Esophagus muscularis mucosa (tissue), 4 donors: Measurements from ENCODE around the gene PIP4K2A.

Experiments
- EP300 ChIP-seq: sonication (generic); formaldehyde crosslinking; IDR thresholded peaks from one replicate; pipeline ENCODE4 v1.6.1; 2017; ENCODE audit warnings: antibody characterized with exemption
- POLR2A ChIP-seq: fragments of 450-650 bp; IDR thresholded peaks from one replicate; pipeline ENCODE4 v1.6.1; 2017; ENCODE audit warnings: antibody characterized with exemption, moderate library complexity, mild to moderate bottlenecking, low read depth
- POLR2AphosphoS5 ChIP-seq, 2 donors: sonication (generic); formaldehyde crosslinking; IDR thresholded peaks; one replicate each; pipeline ENCODE4 v1.6.1; 2017; ENCODE audit warnings: antibody characterized with exemption in 2 of 2
- TF ChIP-seq, protein P1 (sequence below), 3 experiments: fragments of 200-600 bp in 2 of 3; fragments of 450-650 bp in 1 of 3; sonication (generic) in 2 of 3; IDR thresholded peaks; one replicate each; pipeline ENCODE4 v1.5.1; 2017 to 2019; ENCODE audit warnings: antibody characterized with exemption in 3 of 3, mild to moderate bottlenecking in 2 of 3, moderate library complexity in 1 of 3

DNA sequence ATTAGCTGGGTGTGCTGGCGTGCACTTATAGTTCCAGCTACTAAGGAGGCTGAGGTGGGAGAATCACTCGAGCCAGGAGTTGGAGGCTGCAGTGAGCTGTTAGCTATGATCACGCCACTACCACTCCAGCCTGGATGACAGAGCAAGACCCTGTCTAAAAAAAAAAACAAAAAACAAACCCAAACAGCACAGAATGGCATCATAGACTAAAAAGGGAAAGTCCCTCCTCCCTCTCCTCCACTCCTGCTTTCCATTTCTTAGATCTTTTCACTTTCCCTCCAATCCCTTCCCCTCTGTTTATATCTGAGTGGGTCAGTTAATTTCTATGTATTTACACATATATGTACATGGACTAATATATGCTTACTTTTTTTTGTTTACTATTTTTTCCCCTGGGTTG is 10.4 kb upstream of the PIP4K2A start:
- TF ChIP-seq, protein P1, sequence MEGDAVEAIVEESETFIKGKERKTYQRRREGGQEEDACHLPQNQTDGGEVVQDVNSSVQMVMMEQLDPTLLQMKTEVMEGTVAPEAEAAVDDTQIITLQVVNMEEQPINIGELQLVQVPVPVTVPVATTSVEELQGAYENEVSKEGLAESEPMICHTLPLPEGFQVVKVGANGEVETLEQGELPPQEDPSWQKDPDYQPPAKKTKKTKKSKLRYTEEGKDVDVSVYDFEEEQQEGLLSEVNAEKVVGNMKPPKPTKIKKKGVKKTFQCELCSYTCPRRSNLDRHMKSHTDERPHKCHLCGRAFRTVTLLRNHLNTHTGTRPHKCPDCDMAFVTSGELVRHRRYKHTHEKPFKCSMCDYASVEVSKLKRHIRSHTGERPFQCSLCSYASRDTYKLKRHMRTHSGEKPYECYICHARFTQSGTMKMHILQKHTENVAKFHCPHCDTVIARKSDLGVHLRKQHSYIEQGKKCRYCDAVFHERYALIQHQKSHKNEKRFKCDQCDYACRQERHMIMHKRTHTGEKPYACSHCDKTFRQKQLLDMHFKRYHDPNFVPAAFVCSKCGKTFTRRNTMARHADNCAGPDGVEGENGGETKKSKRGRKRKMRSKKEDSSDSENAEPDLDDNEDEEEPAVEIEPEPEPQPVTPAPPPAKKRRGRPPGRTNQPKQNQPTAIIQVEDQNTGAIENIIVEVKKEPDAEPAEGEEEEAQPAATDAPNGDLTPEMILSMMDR (IDR thresholded peaks at IDR 0.05): no peak
- TF ChIP-seq EP300 (no peak), POLR2A (no peak), POLR2AphosphoS5 (IDR thresholded peaks at IDR 0.05) (no peak)
